NCI-H187 (cell line): ENCODE results near the gene APOF.
"Not testable (repeated sequence)": the region's sequence is repeated elsewhere in the genome, so short reads cannot be mapped to it uniquely, and the experiment has no call there.

Source experiments
- DNase-seq, 2 experiments: peaks; one replicate each; lab custom pipeline; 2025; lab: John Stamatoyannopoulos, UW

The APOF gene

GRCh38 chr12:56373515-56373914 lies 10.9 kb upstream of the APOF start:
- DNase-seq, result no peak

- no peak for DNase-seq
Measured at GRCh38 chr12:56366948-56367347, 4.3 kb upstream of the APOF start.

GRCh38 chr12:56361487-56362129 lies 1.0 kb downstream of the APOF start:
- no peak for DNase-seq

- peak; percentile 98 to 99 for DNase-seq
Measured at GRCh38 chr12:56359851-56360767, 2.5 kb downstream of the APOF start, which contains the start of gene STAT2. Gene STAT2, minus strand, starts transcription at chr12:56360107. Its CDS starts 3,536 bp downstream, at chr12:56356571.

GRCh38 chr12:56358836-56359532 lies 3.7 kb downstream of the APOF start:
- no peak for DNase-seq

GRCh38 chr12:56351325-56351724 lies 11.3 kb downstream of the APOF start:
- no peak for DNase-seq

- no peak for DNase-seq
Measured at GRCh38 chr12:56350662-56351061, 12.0 kb downstream of the APOF start.

- DNase-seq, result no peak
Measured at GRCh38 chr12:56348776-56349175, 13.9 kb downstream of the APOF start.

GRCh38 chr12:56347255-56347654 lies 15.4 kb downstream of the APOF start:
- not testable (repeated sequence) for DNase-seq

GRCh38 chr12:56346675-56347074 lies 16.0 kb downstream of the APOF start:
- no peak for DNase-seq

GRCh38 chr12:56342290-56342689 lies 20.4 kb downstream of the APOF start:
- not testable (repeated sequence) for DNase-seq

GRCh38 chr12:56341616-56342015 lies 21.0 kb downstream of the APOF start:
- DNase-seq, result no peak

- DNase-seq, result no peak
Measured at GRCh38 chr12:56339158-56339422, 23.6 kb downstream of the APOF start.

- no peak for DNase-seq
Measured at GRCh38 chr12:56338308-56339157, 24.1 kb downstream of the APOF start, which contains the start of gene IL23A. Gene IL23A, plus strand, starts transcription at chr12:56338884. Its CDS starts 161 bp downstream, at chr12:56339045.

GRCh38 chr12:56337753-56338251 lies 24.9 kb downstream of the APOF start:
- no peak for DNase-seq

- DNase-seq, result no peak
Measured at GRCh38 chr12:56336361-56337167, 26.1 kb downstream of the APOF start.

GRCh38 chr12:56335527-56335926 lies 27.1 kb downstream of the APOF start:
- not testable (repeated sequence) for DNase-seq

GRCh38 chr12:56334490-56334793 lies 28.2 kb downstream of the APOF start:
- no peak for DNase-seq

GRCh38 chr12:56333679-56334489 lies 28.8 kb downstream of the APOF start, which contains the start of gene PAN2:
Gene PAN2, minus strand, starts transcription at chr12:56334000. Its CDS starts 906 bp downstream, at chr12:56333094.
- peak; percentile 96 for DNase-seq

GRCh38 chr12:56333197-56333678 lies 29.4 kb downstream of the APOF start:
- DNase-seq, result no peak
